Transverse colon (tissue), 4 donors: ENCODE results near the gene PPP2R2C. TPM values are rescaled to one million over a fixed set of nuclear protein-coding genes. Genes with fewer than 3 reads are reported as not detected.
A peak's percentile ranks its signal among the peaks of the same experiment; 100 is the strongest.

Experiments
- DNase-seq: peaks from one replicate; pipeline ENCODE4 v3.0.0-alpha.2; 2019
- H3K27ac ChIP-seq, 4 donors: fragments of 200-600 bp; sonication (generic); 2 replicates each; pipeline ENCODE4 v1.5.1; 2016 to 2018; ENCODE audit warnings: inconsistent platforms in 4 of 4
- H3K27me3 ChIP-seq: fragments of 200-600 bp; sonication (generic); 2 replicates; pipeline ENCODE4 v1.5.1; 2017; ENCODE audit warnings: inconsistent platforms
- H3K36me3 ChIP-seq, 4 donors: fragments of 200-600 bp; sonication (generic); 2 replicates each; pipeline ENCODE4 v1.5.1; 2017 to 2019; ENCODE audit warnings: inconsistent platforms in 4 of 4
- H3K4me1 ChIP-seq, 4 donors: fragments of 200-600 bp; sonication (generic); 2 replicates each; pipeline ENCODE4 v1.5.1; 2017 to 2020; ENCODE audit warnings: inconsistent platforms in 4 of 4
- H3K4me3 ChIP-seq, 4 donors: fragments of 200-600 bp; sonication (generic); 1 replicate in 1 of 4; 2 replicates in 3 of 4; pipeline versions ENCODE4 v1.5.1 to v1.6.1; 2017 to 2019; ENCODE audit warnings: inconsistent platforms in 4 of 4
- H3K9me3 ChIP-seq, 2 donors: fragments of 200-600 bp; sonication (generic); 2 replicates each; pipeline ENCODE4 v1.5.1; 2017 to 2019; ENCODE audit warnings: inconsistent platforms in 2 of 2
- CTCF ChIP-seq, 5 experiments: fragments of 200-600 bp in 3 of 5; fragments of 450-650 bp in 2 of 5; sonication (generic) in 3 of 5; IDR thresholded peaks; 1 replicate in 2 of 5; 2 replicates in 3 of 5; pipeline ENCODE4 v1.5.1; 2016 to 2017; ENCODE audit warnings: antibody characterized with exemption in 5 of 5, inconsistent platforms in 3 of 5, mild to moderate bottlenecking in 2 of 5, moderate library complexity in 1 of 5
- EP300 ChIP-seq: sonication (generic); formaldehyde crosslinking; IDR thresholded peaks from one replicate; pipeline ENCODE4 v1.6.1; 2017; ENCODE audit warnings: antibody characterized with exemption, low read depth
- POLR2A ChIP-seq: fragments of 450-650 bp; IDR thresholded peaks from one replicate; pipeline ENCODE4 v1.6.1; 2016; ENCODE audit warnings: antibody characterized with exemption, mild to moderate bottlenecking, moderate library complexity
- POLR2AphosphoS5 ChIP-seq, 3 donors: sonication (generic); formaldehyde crosslinking; IDR thresholded peaks; one replicate each; pipeline ENCODE4 v1.6.1; 2016; ENCODE audit warnings: antibody characterized with exemption in 3 of 3
- WGBS, 2 donors: methylation state at CpG; one replicate each; pipeline ENCODE4 v1.1.5; 2018; ENCODE audit warnings: low coverage in 1 of 2; 5-methylcytosine and 5-hydroxymethylcytosine counted together
- in situ Hi-C, 4 donors: fragments of 200-750 bp; cut with MboI; loops; one replicate each; pipeline versions ENCODE4 v1.15.0 to v1.15.1; 2017; ENCODE audit warnings: low sequenced_read_pairs in 3 of 4, low pct_ligation_motif_present in 1 of 4, low pct_unique_long_range_greater_than_20kb in 1 of 4
- intact Hi-C: fragments of 100-400 bp; cut with DNase I; formaldehyde crosslinking; loops from one replicate; pipeline ENCODE4 v1.15.1; 2023; ENCODE audit warnings: low total_unique reads
- total RNA-seq, 4 donors: library from RNA; depleted of rRNA; stranded (reverse); fragments of >200 nt; gene quantifications; one replicate each; pipeline ENCODE4 v1.1.0, GENCODE V29; 2016

Gene PPP2R2C
- total RNA-seq, 4 donors from 2014 or later, result 0.27 to 8.8 (median 1.7) TPM

- intact Hi-C loops, result loop anchor here (5.0 kb wide), 1 partner anchor 573 kb away; no protein-coding TSS in a partner anchor
- no peak for TF ChIP-seq EP300
- TF ChIP-seq POLR2A, result no peak
- no peak for TF ChIP-seq POLR2AphosphoS5 (IDR thresholded peaks at IDR 0.05)
- TF ChIP-seq CTCF (IDR thresholded peaks at IDR 0.05), result no peak
- Histone ChIP-seq H3K27ac (no peak overlapping the region), H3K27me3 (no peaks in the 10 kb centered on the region), H3K4me3 (no peak overlapping the region), H3K4me1 (no peaks in the 10 kb centered on the region), H3K9me3 (no peaks in the 10 kb centered on the region), H3K36me3 (no peaks in the 10 kb centered on the region)
- in situ Hi-C loops, result no loop called here
- WGBS, 2 donors, result 89 to 93% methylated on average over 3 to 15 of the region's 15 CpGs
- DNase-seq, result no peak
Observed at GRCh38 chr4:6288871-6289270, 183.5 kb downstream of the PPP2R2C start.

DNA sequence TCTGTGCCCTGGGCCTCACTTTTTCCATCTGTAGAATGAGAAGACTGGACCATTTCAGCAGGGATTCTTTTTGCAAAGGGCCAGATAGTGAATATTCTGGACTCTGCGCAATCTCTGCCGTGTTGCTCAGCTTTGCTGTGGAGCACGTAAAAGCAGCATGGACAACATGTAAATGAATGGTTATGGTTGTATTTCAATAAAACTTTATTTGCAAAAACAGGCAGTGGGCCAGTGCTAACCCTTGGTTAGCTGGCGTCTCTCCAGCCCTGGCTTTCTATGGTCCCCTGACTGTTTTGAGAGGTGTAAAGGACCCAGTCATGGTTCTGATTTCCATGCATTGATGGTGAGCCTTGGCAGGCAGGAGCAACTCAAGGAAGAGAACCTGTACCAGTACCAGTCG is 184.1 kb downstream of the PPP2R2C start:
- 98% methylated on average over 5 of the region's 5 CpGs; no CpG with 5 or more reads in 1 of the 2 donors for WGBS, 2 donors
- no peak overlapping the region for H3K4me3 ChIP-seq
- no peaks in the 10 kb centered on the region for H3K36me3 ChIP-seq
- in situ Hi-C loops, result no loop called here
- H3K9me3 ChIP-seq, result no peaks in the 10 kb centered on the region
- H3K27ac ChIP-seq, result no peak overlapping the region
- no peaks in the 10 kb centered on the region for H3K4me1 ChIP-seq
- DNase-seq, result no peak
- intact Hi-C loops, result loop anchor here (5.0 kb wide), 1 partner anchor 574 kb away; no protein-coding TSS in a partner anchor
- no peak for TF ChIP-seq POLR2AphosphoS5 (IDR thresholded peaks at IDR 0.05)
- H3K27me3 ChIP-seq, result no peaks in the 10 kb centered on the region

- no peaks in the 10 kb centered on the region for H3K9me3 ChIP-seq
- H3K36me3 ChIP-seq, result no peaks in the 10 kb centered on the region
- no peaks in the 10 kb centered on the region for H3K27me3 ChIP-seq
- in situ Hi-C loops (no loop called here), intact Hi-C loops (loop anchor here (5.0 kb wide), 1 partner anchor 575 kb away; no protein-coding TSS in a partner anchor)
- no peak for DNase-seq
- TF ChIP-seq POLR2A (no peak), CTCF (IDR thresholded peaks at IDR 0.05) (no peak), POLR2AphosphoS5 (IDR thresholded peaks at IDR 0.05) (no peak), EP300 (no peak)
- H3K4me1 ChIP-seq, result peaks cover 0 to 9% (median 2%) of the 10 kb centered on the region in 4 donors
- no peak overlapping the region for H3K4me3 ChIP-seq
- no peak overlapping the region for H3K27ac ChIP-seq
- 94% methylated on average over 16 of the region's 16 CpGs; no CpG with 5 or more reads in 1 of the 2 donors for WGBS, 2 donors
Observed at GRCh38 chr4:6287017-6287788, 185.2 kb downstream of the PPP2R2C start.

- Histone ChIP-seq H3K27me3 (no peaks in the 10 kb centered on the region), H3K36me3 (no peaks in the 10 kb centered on the region), H3K9me3 (no peaks in the 10 kb centered on the region), H3K4me1 (peaks cover 10 to 31% (median 18%) of the 10 kb centered on the region in 4 donors), H3K27ac (peak overlapping the region in 3 of 4 donors; percentile 64 to 80 (median 71)), H3K4me3 (no peak overlapping the region)
- intact Hi-C loops (no loop called here), in situ Hi-C loops (no loop called here)
- DNase-seq, result no peak
- WGBS, 2 donors, result 93 to 100% methylated on average over 1 to 4 of the region's 4 CpGs
- TF ChIP-seq EP300 (no peak), POLR2AphosphoS5 (IDR thresholded peaks at IDR 0.05) (no peak), CTCF (IDR thresholded peaks at IDR 0.05) (no peak), POLR2A (no peak)
Observed at GRCh38 chr4:6283282-6283681, 189.1 kb downstream of the PPP2R2C start.
